ENCODE results near the gene RAB5B. TPM values are rescaled to one million over a fixed set of nuclear protein-coding genes. Genes with fewer than 3 reads are reported as not detected.
"Not testable (repeated sequence)": the region's sequence is repeated elsewhere in the genome, so short reads cannot be mapped to it uniquely, and the experiment has no call there.

RAB5B gene
- polyA plus RNA-seq, 3 donors: 44.0 to 63.0 (median 48.5) TPM

GRCh38 chr12:55984861-55985260 lies 11.0 kb downstream of the RAB5B start:
- Mint-ChIP-seq H3K4me3 (peak overlapping the region in 1 of 2 donors; percentile 39), H3K4me1 (peaks cover 26% of the 10 kb centered on the region), H3K27me3 (ENCODE audit: low read depth in 3 of 3) (peaks cover 0 to 1% (median 0%) of the 10 kb centered on the region in 3 donors), H3K27ac (peak overlapping the region in 3 of 7 donors; percentile 19 to 76 (median 41)), H3K9me3 (no peaks in the 10 kb centered on the region), H3K36me3 (peaks cover 46 to 82% of the 10 kb centered on the region in 2 donors)
- intact Hi-C loops (cut with micrococcal nuclease): no loop called here
- no peak overlapping the region for H2AFZ ChIP-seq (ENCODE audit: insufficient read depth, low read depth, low read length, poor library complexity, severe bottlenecking)
- H3K4me1 ChIP-seq (ENCODE audit: control insufficient read depth in 1 of 2, insufficient read depth in 2 of 2, low read length in 2 of 2): peaks cover 13 to 30% of the 10 kb centered on the region in 2 donors
- peaks cover 15% of the 10 kb centered on the region for H4K20me1 ChIP-seq (ENCODE audit: insufficient read depth, low read length)
- peaks cover 34 to 78% of the 10 kb centered on the region in 2 donors for H3K36me3 ChIP-seq (replicated peaks in 1 of 2; ENCODE audit: control insufficient read depth in 1 of 2, insufficient read depth in 2 of 2, low read length in 2 of 2)
- WGBS (ENCODE audit: insufficient coverage): no CpG with 5 or more reads among the region's 2 CpGs
- no peaks in the 10 kb centered on the region for H3K9me3 ChIP-seq (replicated peaks in 1 of 2; ENCODE audit: control insufficient read depth in 1 of 2, insufficient read depth in 1 of 2, low read length in 2 of 2)
- H3K9ac ChIP-seq (ENCODE audit: insufficient read depth, low read length, poor library complexity, severe bottlenecking): no peak overlapping the region
- no peak for DNase-seq
- H3K4me3 ChIP-seq (replicated peaks in 1 of 3; ENCODE audit: low read depth in 2 of 3, low read length in 3 of 3): no peak overlapping the region
- no peaks in the 10 kb centered on the region for H3K27me3 ChIP-seq (ENCODE audit: control insufficient read depth in 2 of 2, insufficient read depth in 2 of 2, low read length in 2 of 2)
- H3K27ac ChIP-seq (ENCODE audit: low read depth in 1 of 2, low read length in 2 of 2): peak overlapping the region in 1 of 2 donors; percentile 58
- peaks cover 4% of the 10 kb centered on the region for H3K79me2 ChIP-seq (ENCODE audit: insufficient read depth, low read length)
- peak overlapping the region; percentile 22 for H3K4me2 ChIP-seq (replicated peaks; ENCODE audit: extremely low read depth, low read length, poor library complexity, severe bottlenecking)
- no peak for TF ChIP-seq CTCF (IDR thresholded peaks at IDR 0.05)

DNA sequence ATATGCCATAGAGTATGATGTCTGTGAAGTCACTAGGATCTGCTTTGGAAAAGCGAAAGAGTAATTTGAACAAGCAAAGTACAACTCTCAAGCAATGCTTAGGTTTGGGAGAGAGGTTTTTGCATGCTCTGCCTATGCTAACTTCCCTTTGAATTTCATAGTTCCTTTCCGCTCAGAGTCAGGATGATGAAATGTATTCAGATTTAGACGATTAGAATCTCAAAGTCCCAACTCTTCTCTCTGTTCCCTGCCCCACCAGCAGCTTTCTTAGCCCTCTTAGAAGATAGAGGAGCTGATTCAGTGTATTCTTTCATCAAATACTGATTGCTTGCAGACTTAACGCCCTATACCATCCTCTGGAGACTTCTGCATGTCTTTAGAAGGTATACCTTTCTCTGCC lies 11.5 kb downstream of the RAB5B start:
- Mint-ChIP-seq H3K36me3 (peaks cover 46 to 82% of the 10 kb centered on the region in 2 donors), H3K4me3 (peak overlapping the region in 1 of 2 donors; percentile 39), H3K4me1 (peaks cover 23% of the 10 kb centered on the region), H3K9me3 (no peaks in the 10 kb centered on the region), H3K27ac (peak overlapping the region in 6 of 7 donors; percentile 3 to 79 (median 36)), H3K27me3 (ENCODE audit: low read depth in 3 of 3) (peaks cover 0 to 1% (median 0%) of the 10 kb centered on the region in 3 donors)
- peaks cover 13% of the 10 kb centered on the region for H4K20me1 ChIP-seq (ENCODE audit: insufficient read depth, low read length)
- peak overlapping the region in 1 of 2 donors; percentile 58 for H3K27ac ChIP-seq (ENCODE audit: low read depth in 1 of 2, low read length in 2 of 2)
- H3K4me2 ChIP-seq (replicated peaks; ENCODE audit: extremely low read depth, low read length, poor library complexity, severe bottlenecking): peak overlapping the region; percentile 22
- no peak for DNase-seq
- peaks cover 4% of the 10 kb centered on the region for H3K79me2 ChIP-seq (ENCODE audit: insufficient read depth, low read length)
- intact Hi-C loops (cut with micrococcal nuclease): no loop called here
- peak overlapping the region; percentile 51 for H3K9ac ChIP-seq (ENCODE audit: insufficient read depth, low read length, poor library complexity, severe bottlenecking)
- H3K4me1 ChIP-seq (ENCODE audit: control insufficient read depth in 1 of 2, insufficient read depth in 2 of 2, low read length in 2 of 2): peaks cover 13 to 30% of the 10 kb centered on the region in 2 donors
- H3K36me3 ChIP-seq (replicated peaks in 1 of 2; ENCODE audit: control insufficient read depth in 1 of 2, insufficient read depth in 2 of 2, low read length in 2 of 2): peaks cover 38 to 78% of the 10 kb centered on the region in 2 donors
- H3K4me3 ChIP-seq (replicated peaks in 1 of 3; ENCODE audit: low read depth in 2 of 3, low read length in 3 of 3): no peak overlapping the region
- 100% methylated on average over 1 of the region's 4 CpGs for WGBS (ENCODE audit: insufficient coverage)
- TF ChIP-seq CTCF (IDR thresholded peaks at IDR 0.05): no peak
- no peak overlapping the region for H2AFZ ChIP-seq (ENCODE audit: insufficient read depth, low read depth, low read length, poor library complexity, severe bottlenecking)
- no peaks in the 10 kb centered on the region for H3K27me3 ChIP-seq (ENCODE audit: control insufficient read depth in 2 of 2, insufficient read depth in 2 of 2, low read length in 2 of 2)
- no peaks in the 10 kb centered on the region for H3K9me3 ChIP-seq (replicated peaks in 1 of 2; ENCODE audit: control insufficient read depth in 1 of 2, insufficient read depth in 1 of 2, low read length in 2 of 2)

DNA sequence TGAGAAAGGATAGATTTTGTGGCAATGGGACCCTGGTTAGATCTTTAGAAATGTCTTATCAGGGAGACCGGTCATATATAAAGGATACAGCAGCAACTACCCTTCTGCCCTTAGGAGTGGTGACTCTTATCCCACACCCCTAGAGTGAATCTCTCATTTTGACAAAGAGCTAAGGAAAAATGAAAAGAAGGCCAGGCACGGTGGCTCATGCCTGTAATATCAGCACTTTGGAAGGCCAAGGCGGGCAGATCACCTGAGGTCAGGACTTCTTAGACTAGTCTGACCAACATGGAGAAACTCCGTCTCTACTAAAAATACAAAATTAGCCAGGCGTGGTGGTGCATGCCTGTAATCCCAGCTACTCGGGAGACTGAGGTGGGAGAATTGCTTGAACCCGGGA lies 12.1 kb downstream of the RAB5B start:
- H3K27ac ChIP-seq (ENCODE audit: low read depth in 1 of 2, low read length in 2 of 2): peak overlapping the region in 1 of 2 donors; percentile 58
- DNase-seq; H3K4me2 ChIP-seq (replicated peaks; ENCODE audit: extremely low read depth, low read length, poor library complexity, severe bottlenecking); H3K9me3 ChIP-seq (replicated peaks in 1 of 2; ENCODE audit: control insufficient read depth in 1 of 2, insufficient read depth in 1 of 2, low read length in 2 of 2); H2AFZ ChIP-seq (ENCODE audit: insufficient read depth, low read depth, low read length, poor library complexity, severe bottlenecking); intact Hi-C loops (cut with micrococcal nuclease); H3K9ac ChIP-seq (ENCODE audit: insufficient read depth, low read length, poor library complexity, severe bottlenecking); H3K4me3 ChIP-seq (replicated peaks in 1 of 3; ENCODE audit: low read depth in 2 of 3, low read length in 3 of 3); H3K79me2 ChIP-seq (ENCODE audit: insufficient read depth, low read length); H3K27me3 Mint-ChIP-seq (ENCODE audit: low read depth in 3 of 3); H3K9me3 Mint-ChIP-seq; H3K4me3 Mint-ChIP-seq; H3K27me3 ChIP-seq (ENCODE audit: control insufficient read depth in 2 of 2, insufficient read depth in 2 of 2, low read length in 2 of 2): not testable (repeated sequence)
- Mint-ChIP-seq H3K36me3 (peaks cover 47 to 82% of the 10 kb centered on the region in 2 donors), H3K27ac (peak overlapping the region in 4 of 7 donors; percentile 26 to 61 (median 48)), H3K4me1 (peaks cover 23% of the 10 kb centered on the region)
- peaks cover 39 to 78% of the 10 kb centered on the region in 2 donors for H3K36me3 ChIP-seq (replicated peaks in 1 of 2; ENCODE audit: control insufficient read depth in 1 of 2, insufficient read depth in 2 of 2, low read length in 2 of 2)
- peaks cover 13 to 30% of the 10 kb centered on the region in 2 donors for H3K4me1 ChIP-seq (ENCODE audit: control insufficient read depth in 1 of 2, insufficient read depth in 2 of 2, low read length in 2 of 2)
- H4K20me1 ChIP-seq (ENCODE audit: insufficient read depth, low read length): peaks cover 12% of the 10 kb centered on the region
- WGBS (ENCODE audit: insufficient coverage): 98% methylated on average over 4 of the region's 7 CpGs
